Measurements from ENCODE around the gene PLXNA4. TPM values are rescaled to one million over a fixed set of nuclear protein-coding genes. Genes with fewer than 3 reads are reported as not detected.

PLXNA4 gene
- total and polyA plus RNA-seq, 2 experiments from 2014 or later: 0.32 TPM; not detected in 1

DNA sequence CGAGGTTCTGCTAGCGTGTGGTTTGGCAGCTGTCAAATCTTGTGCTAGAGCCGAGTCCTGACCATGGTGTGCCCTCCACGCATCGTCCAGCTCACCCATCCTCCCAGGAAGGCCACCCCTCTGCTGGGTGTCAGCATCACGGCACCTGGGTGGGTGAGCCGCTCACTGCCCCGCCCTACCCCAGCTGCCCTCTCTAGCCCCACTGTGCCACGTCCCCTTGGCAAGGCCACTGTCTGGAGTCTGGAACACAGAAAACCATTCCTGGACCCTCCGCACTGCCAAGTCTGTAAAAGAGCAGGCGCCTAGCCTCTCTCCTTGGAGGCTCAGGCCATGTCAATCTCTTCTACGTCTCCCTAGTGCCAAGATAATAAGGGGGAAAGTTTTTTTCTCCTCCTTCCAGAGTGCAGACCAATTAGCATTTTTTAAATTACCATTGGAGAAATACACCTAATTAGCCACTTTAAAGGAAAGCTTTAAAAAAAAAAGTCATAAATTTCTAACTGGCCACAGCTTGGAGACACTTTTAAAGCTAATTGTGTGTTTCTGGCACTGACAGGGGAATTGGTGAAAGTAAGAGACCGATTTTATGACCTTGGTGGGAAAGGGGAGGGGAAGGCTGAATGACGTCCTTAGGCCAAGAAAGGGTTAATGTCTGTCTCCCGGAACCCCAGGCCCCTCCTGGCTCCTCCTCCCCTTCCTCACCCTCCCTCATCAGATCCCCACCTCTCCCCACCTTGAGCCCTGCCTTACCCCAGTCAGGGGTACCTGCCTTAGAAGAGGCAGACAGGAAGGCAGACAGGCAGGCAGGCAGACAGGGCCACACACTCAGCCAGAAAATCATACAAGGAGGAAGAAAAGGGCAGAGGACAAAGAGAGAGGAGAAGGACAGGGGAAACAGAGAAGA is 151.2 kb downstream of the PLXNA4 start:
- 44 to 45% methylated on average over 15 of the region's 15 CpGs for WGBS, 2 experiments (ENCODE audit: low coverage in 1 of 2, low lambda C conversion rate in 2 of 2, missing lambda C conversion rate in 2 of 2)
- Histone ChIP-seq H4K20me1 (ENCODE audit: insufficient read depth) (no peaks in the 10 kb centered on the region), H3K9me2 (ENCODE audit: insufficient read depth) (no peaks in the 10 kb centered on the region), H3K9ac (no peak overlapping the region), H3F3A (ENCODE audit: insufficient read depth) (no peaks in the 10 kb centered on the region), H3K79me2 (ENCODE audit: insufficient read depth) (no peaks in the 10 kb centered on the region), H3K4me3 (no peak overlapping the region), H3K27ac (no peak overlapping the region), H3K4me2 (ENCODE audit: unreplicated experiment) (no peak overlapping the region), H3K36me3 (ENCODE audit: low read depth) (no peaks in the 10 kb centered on the region), H3K27me3 (replicated peaks; ENCODE audit: insufficient read depth) (no peaks in the 10 kb centered on the region), H3K9me3 (ENCODE audit: low read depth) (no peaks in the 10 kb centered on the region), H2AFZ (no peak overlapping the region), H3K4me1 (ENCODE audit: insufficient read depth) (no peaks in the 10 kb centered on the region)
- DNase-seq: no peak
- TF ChIP-seq EZH2phosphoT487 (IDR thresholded peaks at IDR 0.05; ENCODE audit: insufficient read depth, low read depth) (no peak), EZH2 (IDR thresholded peaks at IDR 0.05; ENCODE audit: insufficient read depth, poor library complexity, severe bottlenecking) (no peak)
- in situ Hi-C loops (cut with MboI): no loop called here

DNA sequence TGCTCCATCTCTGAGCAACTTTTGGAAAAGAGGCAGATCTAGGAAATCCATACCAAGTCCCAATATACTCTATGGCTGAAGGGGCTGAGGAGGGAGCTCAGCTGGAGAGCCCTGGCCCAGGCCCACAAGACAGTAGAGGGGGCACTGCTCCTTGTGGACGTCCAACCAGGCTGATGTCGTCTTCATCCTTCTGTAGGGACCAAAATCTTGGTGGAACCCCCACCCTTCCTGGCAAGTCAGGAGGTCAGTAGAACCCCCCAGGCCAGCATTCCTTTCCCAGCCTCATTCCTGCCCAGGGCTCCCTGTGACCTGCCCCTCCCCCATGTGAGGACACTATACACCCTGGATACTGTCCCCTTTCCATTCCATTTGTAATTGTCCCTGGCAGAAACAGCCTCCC is 152.0 kb downstream of the PLXNA4 start:
- Histone ChIP-seq H3K79me2 (ENCODE audit: insufficient read depth) (no peaks in the 10 kb centered on the region), H3K9me2 (ENCODE audit: insufficient read depth) (no peaks in the 10 kb centered on the region), H3K4me2 (ENCODE audit: unreplicated experiment) (no peak overlapping the region), H3K27me3 (replicated peaks; ENCODE audit: insufficient read depth) (no peaks in the 10 kb centered on the region), H3K27ac (no peak overlapping the region), H3K9ac (no peak overlapping the region), H3K4me3 (no peak overlapping the region), H2AFZ (no peak overlapping the region), H3K9me3 (ENCODE audit: low read depth) (no peaks in the 10 kb centered on the region), H3K4me1 (ENCODE audit: insufficient read depth) (no peaks in the 10 kb centered on the region), H3K36me3 (ENCODE audit: low read depth) (no peaks in the 10 kb centered on the region), H3F3A (ENCODE audit: insufficient read depth) (no peaks in the 10 kb centered on the region), H4K20me1 (ENCODE audit: insufficient read depth) (no peaks in the 10 kb centered on the region)
- 63 to 77% methylated on average over 2 of the region's 2 CpGs for WGBS, 2 experiments (ENCODE audit: low coverage in 1 of 2, low lambda C conversion rate in 2 of 2, missing lambda C conversion rate in 2 of 2)
- TF ChIP-seq EZH2 (IDR thresholded peaks at IDR 0.05; ENCODE audit: insufficient read depth, poor library complexity, severe bottlenecking) (no peak), EZH2phosphoT487 (IDR thresholded peaks at IDR 0.05; ENCODE audit: insufficient read depth, low read depth) (no peak)
- no peak for DNase-seq
- in situ Hi-C loops (cut with MboI): no loop called here

DNA sequence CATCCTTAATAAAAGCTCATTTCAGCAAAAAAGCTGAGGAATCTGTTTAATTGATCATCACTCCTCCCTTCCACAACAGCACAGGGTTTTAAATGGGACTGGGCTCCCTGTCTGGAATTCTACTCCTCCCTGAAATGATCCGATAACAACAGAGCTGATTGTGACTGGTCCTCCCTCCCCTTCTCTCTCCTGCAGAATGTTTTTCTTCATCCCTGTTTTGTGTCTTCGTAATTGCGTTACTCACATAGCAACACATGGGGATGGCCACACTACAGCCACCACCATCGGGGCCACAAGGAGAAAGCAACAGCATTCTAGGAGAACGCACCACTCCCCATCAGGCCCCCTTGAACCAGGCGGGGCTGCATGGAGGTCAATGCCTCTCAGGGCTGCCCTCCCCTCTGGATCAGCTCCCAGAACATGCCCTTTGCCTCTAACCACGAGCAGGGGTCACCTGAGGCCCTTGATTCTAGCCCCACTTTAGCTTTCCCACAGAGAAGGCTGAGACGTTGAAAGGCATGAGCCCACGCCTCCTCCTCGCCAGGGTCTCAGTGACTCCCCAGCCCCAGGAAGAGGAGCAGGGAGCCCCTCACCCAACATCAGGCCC is 152.6 kb downstream of the PLXNA4 start:
- Histone ChIP-seq H3K4me1 (ENCODE audit: insufficient read depth) (no peaks in the 10 kb centered on the region), H3K27me3 (replicated peaks; ENCODE audit: insufficient read depth) (no peaks in the 10 kb centered on the region), H3K9me3 (ENCODE audit: low read depth) (no peaks in the 10 kb centered on the region), H3K27ac (no peak overlapping the region), H3K36me3 (ENCODE audit: low read depth) (no peaks in the 10 kb centered on the region), H3K9me2 (ENCODE audit: insufficient read depth) (no peaks in the 10 kb centered on the region), H3K79me2 (ENCODE audit: insufficient read depth) (no peaks in the 10 kb centered on the region), H3K4me2 (ENCODE audit: unreplicated experiment) (no peak overlapping the region), H3F3A (ENCODE audit: insufficient read depth) (no peaks in the 10 kb centered on the region), H3K4me3 (no peak overlapping the region), H4K20me1 (ENCODE audit: insufficient read depth) (no peaks in the 10 kb centered on the region), H3K9ac (no peak overlapping the region), H2AFZ (no peak overlapping the region)
- no peak for DNase-seq
- in situ Hi-C loops (cut with MboI): no loop called here
- 61 to 68% methylated on average over 9 to 10 of the region's 10 CpGs for WGBS, 2 experiments (ENCODE audit: low coverage in 1 of 2, low lambda C conversion rate in 2 of 2, missing lambda C conversion rate in 2 of 2)
- TF ChIP-seq EZH2phosphoT487 (IDR thresholded peaks at IDR 0.05; ENCODE audit: insufficient read depth, low read depth): no peak

DNA sequence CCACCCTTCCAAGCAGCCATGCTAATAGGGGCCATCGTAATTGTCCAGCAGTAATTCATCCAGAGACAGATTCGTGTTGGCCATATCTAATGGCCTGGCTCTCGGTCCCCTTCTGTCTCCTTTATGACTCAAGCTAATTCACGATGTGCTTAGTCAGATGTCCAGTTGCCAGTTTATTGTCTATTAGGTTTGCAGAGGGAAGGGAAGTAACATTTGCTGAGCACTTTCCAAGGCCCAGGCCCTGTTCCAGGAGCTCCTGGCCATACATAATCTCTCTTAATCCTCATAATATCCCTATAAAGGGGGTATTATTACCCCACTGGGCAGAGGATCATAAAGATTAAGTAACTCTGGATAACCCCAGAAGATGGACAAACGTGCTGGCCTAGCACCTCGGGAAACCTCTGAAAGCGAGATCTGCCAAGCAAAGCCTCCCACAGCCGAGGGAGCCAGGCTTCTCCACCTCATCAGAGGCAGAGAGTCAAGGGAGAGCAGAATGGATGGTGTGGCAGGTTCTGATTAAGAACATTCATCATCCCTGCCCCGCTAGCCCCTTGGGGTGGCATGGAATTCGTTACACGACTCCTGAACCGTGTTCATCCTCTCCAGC is 153.7 kb downstream of the PLXNA4 start:
- no peaks in the 10 kb centered on the region for H3K9me3 ChIP-seq (ENCODE audit: low read depth)
- H3K36me3 ChIP-seq (ENCODE audit: low read depth): no peaks in the 10 kb centered on the region
- WGBS, 2 experiments (ENCODE audit: low coverage in 1 of 2, low lambda C conversion rate in 2 of 2, missing lambda C conversion rate in 2 of 2): 16 to 17% methylated on average over 12 of the region's 12 CpGs
- H3K4me2 ChIP-seq (ENCODE audit: unreplicated experiment): no peak overlapping the region
- no peak overlapping the region for H3K4me3 ChIP-seq
- TF ChIP-seq EZH2 (IDR thresholded peaks at IDR 0.05; ENCODE audit: insufficient read depth, poor library complexity, severe bottlenecking): no peak
- no peak for TF ChIP-seq EZH2phosphoT487 (IDR thresholded peaks at IDR 0.05; ENCODE audit: insufficient read depth, low read depth)
- peak; percentile 55 for DNase-seq
- H3K27me3 ChIP-seq (replicated peaks; ENCODE audit: insufficient read depth): no peaks in the 10 kb centered on the region
- H3K9ac ChIP-seq: no peak overlapping the region
- H3F3A ChIP-seq (ENCODE audit: insufficient read depth): no peaks in the 10 kb centered on the region
- H3K4me1 ChIP-seq (ENCODE audit: insufficient read depth): no peaks in the 10 kb centered on the region
- no peak overlapping the region for H3K27ac ChIP-seq
- no peaks in the 10 kb centered on the region for H3K9me2 ChIP-seq (ENCODE audit: insufficient read depth)
- no peaks in the 10 kb centered on the region for H3K79me2 ChIP-seq (ENCODE audit: insufficient read depth)
- H4K20me1 ChIP-seq (ENCODE audit: insufficient read depth): no peaks in the 10 kb centered on the region
- in situ Hi-C loops (cut with MboI): no loop called here
- H2AFZ ChIP-seq: no peak overlapping the region

Measured in GM23248 (cell line).